Measurements from ENCODE around the gene CCDC7. TPM values are rescaled to one million over a fixed set of nuclear protein-coding genes. Genes with fewer than 3 reads are reported as not detected.
A peak's percentile ranks its signal among the peaks of the same experiment; 100 is the strongest.

CCDC7 gene
- total RNA-seq, 1 donor from 2014 or later, result 24.7 TPM

DNA sequence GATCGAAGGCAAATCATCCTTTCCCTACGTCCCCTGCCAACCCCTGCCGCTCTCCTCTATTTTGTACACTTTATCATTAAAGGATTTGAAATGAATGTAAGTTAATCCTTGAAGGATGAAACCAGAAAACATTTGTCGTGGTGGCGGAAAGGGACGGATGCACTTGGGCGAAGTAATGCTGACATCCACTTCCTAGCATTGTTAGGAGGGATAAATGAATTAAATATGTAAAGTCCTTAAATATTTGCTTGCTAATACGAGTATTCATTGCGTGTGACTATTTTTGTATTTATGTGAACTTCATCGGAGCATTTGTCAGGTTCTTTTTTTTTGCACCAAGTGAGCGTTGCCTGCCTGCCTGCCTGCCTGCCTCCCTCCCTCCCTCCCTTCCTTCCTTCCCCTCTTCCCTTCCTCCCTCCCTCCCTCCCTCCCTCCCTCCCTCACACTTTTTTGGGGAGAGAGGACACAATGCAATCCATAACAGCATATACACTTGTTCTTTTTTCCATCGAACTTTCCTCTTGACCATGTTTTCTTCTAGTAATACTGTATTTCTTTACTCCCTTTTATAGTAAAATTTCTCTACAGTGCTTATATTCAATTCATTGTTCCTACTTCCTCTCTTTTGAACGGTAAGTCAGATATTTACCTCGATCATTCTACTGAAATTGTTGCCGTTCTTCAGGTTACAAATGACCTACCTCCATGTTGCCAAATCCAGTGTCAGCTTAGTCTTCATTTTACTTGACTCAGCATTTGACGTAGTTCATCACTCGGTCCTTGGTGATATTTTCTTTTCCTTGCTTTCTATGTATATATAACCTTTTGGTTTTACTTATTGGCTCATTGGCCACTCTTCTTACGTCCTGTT lies 831 bp downstream of the CCDC7 start:
- peaks cover 3% of the 10 kb centered on the region for H3K36me3 ChIP-seq
- H3K4me1 ChIP-seq, result peaks cover 26% of the 10 kb centered on the region
- TF ChIP-seq, protein P1, sequence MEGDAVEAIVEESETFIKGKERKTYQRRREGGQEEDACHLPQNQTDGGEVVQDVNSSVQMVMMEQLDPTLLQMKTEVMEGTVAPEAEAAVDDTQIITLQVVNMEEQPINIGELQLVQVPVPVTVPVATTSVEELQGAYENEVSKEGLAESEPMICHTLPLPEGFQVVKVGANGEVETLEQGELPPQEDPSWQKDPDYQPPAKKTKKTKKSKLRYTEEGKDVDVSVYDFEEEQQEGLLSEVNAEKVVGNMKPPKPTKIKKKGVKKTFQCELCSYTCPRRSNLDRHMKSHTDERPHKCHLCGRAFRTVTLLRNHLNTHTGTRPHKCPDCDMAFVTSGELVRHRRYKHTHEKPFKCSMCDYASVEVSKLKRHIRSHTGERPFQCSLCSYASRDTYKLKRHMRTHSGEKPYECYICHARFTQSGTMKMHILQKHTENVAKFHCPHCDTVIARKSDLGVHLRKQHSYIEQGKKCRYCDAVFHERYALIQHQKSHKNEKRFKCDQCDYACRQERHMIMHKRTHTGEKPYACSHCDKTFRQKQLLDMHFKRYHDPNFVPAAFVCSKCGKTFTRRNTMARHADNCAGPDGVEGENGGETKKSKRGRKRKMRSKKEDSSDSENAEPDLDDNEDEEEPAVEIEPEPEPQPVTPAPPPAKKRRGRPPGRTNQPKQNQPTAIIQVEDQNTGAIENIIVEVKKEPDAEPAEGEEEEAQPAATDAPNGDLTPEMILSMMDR (IDR thresholded peaks at IDR 0.05; ENCODE audit: borderline replicate concordance), result no peak
- H3K27ac ChIP-seq (replicated peaks), result peak overlapping the region; percentile 99
- H3K27me3 ChIP-seq (ENCODE audit: low read depth), result no peaks in the 10 kb centered on the region
- no peak for DNase-seq
- H3K9me3 ChIP-seq (replicated peaks), result no peaks in the 10 kb centered on the region
- peak overlapping the region; percentile 80 for H3K4me3 ChIP-seq
- intact Hi-C loops (cut with micrococcal nuclease), result loop anchor here (5.0 kb wide), 1 partner anchor 69 kb away; no protein-coding TSS in a partner anchor

DNA sequence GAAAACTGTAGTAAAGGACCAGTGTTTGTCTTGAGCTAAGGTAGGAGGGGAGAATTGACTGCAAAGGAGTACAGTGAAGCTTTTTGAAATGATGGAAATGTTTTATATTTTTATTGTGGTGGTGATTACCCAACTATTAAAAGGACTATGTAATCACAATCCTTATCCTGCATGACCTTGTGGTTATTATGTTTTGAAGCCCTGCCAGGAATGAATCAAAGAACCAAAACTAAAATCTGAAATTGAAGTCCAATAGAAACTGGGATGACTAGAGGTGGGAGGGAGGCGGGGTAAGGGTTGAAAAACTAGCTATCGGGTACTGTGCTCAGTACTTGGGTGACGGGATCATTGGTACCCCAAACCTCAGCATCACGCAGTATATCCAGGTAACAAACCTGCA lies 8.2 kb downstream of the CCDC7 start:
- TF ChIP-seq, protein P1 (IDR thresholded peaks at IDR 0.05; ENCODE audit: borderline replicate concordance), result no peak
- intact Hi-C loops (cut with micrococcal nuclease), result no loop called here
- Histone ChIP-seq H3K4me1 (no peaks in the 10 kb centered on the region), H3K36me3 (peaks cover 64% of the 10 kb centered on the region), H3K4me3 (no peak overlapping the region), H3K9me3 (replicated peaks) (no peaks in the 10 kb centered on the region), H3K27ac (replicated peaks) (no peak overlapping the region), H3K27me3 (ENCODE audit: low read depth) (no peaks in the 10 kb centered on the region)
- no peak for DNase-seq

DNA sequence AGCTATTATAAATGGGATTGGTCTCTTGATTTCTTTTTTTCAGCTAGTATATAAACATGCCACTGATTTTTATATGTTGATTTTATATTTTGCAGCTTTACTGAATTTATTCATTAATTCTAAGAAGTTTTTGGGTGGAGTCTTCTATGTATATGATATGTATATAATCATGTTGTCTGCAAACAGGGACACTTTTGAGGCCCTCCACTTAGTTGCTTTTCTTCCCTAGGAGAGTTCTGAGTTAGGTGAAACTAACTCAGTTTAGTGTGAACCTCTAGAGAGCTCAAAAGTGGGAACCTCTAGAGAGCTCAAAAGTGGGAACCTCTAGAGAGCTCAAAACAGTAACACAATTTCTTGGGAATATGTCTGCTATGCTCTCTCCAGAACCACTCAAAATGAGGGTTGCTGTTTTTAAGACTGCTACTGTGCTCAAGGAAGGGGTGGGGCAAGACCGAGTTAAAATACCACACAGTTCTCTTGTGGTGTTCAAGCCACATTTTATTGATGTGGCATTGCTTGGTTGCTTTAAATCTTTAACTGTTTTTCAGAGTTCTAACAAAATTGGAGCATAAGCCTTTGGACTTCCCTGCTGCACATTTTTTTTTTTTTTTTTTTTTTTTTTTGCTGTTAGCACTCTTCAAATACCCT lies 13.2 kb downstream of the CCDC7 start:
- Histone ChIP-seq H3K4me3 (no peak overlapping the region), H3K36me3 (peaks cover 54% of the 10 kb centered on the region), H3K27me3 (ENCODE audit: low read depth) (no peaks in the 10 kb centered on the region), H3K27ac (replicated peaks) (no peak overlapping the region), H3K4me1 (no peaks in the 10 kb centered on the region), H3K9me3 (replicated peaks) (no peaks in the 10 kb centered on the region)
- TF ChIP-seq, protein P1 (IDR thresholded peaks at IDR 0.05; ENCODE audit: borderline replicate concordance), result no peak
- intact Hi-C loops (cut with micrococcal nuclease), result no loop called here
- DNase-seq, result no peak

- no peak overlapping the region for H3K27ac ChIP-seq (replicated peaks)
- DNase-seq, result no peak
- H3K36me3 ChIP-seq, result peaks cover 36% of the 10 kb centered on the region
- no peaks in the 10 kb centered on the region for H3K27me3 ChIP-seq (ENCODE audit: low read depth)
- no peaks in the 10 kb centered on the region for H3K4me1 ChIP-seq
- intact Hi-C loops (cut with micrococcal nuclease), result no loop called here
- no peaks in the 10 kb centered on the region for H3K9me3 ChIP-seq (replicated peaks)
- no peak overlapping the region for H3K4me3 ChIP-seq
- TF ChIP-seq, protein P1 (IDR thresholded peaks at IDR 0.05; ENCODE audit: borderline replicate concordance), result no peak
Measured at GRCh38 chr10:32461203-32461602, 15.3 kb downstream of the CCDC7 start.

GRCh38 chr10:32471232-32471631 lies 25.3 kb downstream of the CCDC7 start:
- Histone ChIP-seq H3K9me3 (replicated peaks) (no peaks in the 10 kb centered on the region), H3K36me3 (peaks cover 24% of the 10 kb centered on the region), H3K27ac (replicated peaks) (no peak overlapping the region), H3K4me3 (no peak overlapping the region), H3K4me1 (no peaks in the 10 kb centered on the region), H3K27me3 (ENCODE audit: low read depth) (no peaks in the 10 kb centered on the region)
- DNase-seq, result no peak
- TF ChIP-seq, protein P1 (IDR thresholded peaks at IDR 0.05; ENCODE audit: borderline replicate concordance), result no peak
- intact Hi-C loops (cut with micrococcal nuclease), result no loop called here
